HCT116 (cell line): ENCODE results near the gene VAT1. TPM values are rescaled to one million over a fixed set of nuclear protein-coding genes. Genes with fewer than 3 reads are reported as not detected.

Source experiments
- ATAC-seq: fragments of 200-7000 bp; cut with Tn5 transposase; 2 replicates; pipeline ENCODE4 v1.9.1; 2020; ENCODE audit warnings: mild to moderate bottlenecking, moderate library complexity
- BruUV-seq: library from RNA; stranded (reverse); fragments of 400-500 nt; replicated peaks from 2 replicates; lab custom pipeline; 2021; lab: Mats Ljungman, UMichigan
- CTCF ChIA-PET: fragments of 300-600 bp; sonication (Branson Sonifier 250); formaldehyde crosslinking; loops from one replicate; lab custom pipeline; 2021; ENCODE audit warnings: antibody characterized with exemption; lab: Charles Lee
- POLR2A ChIA-PET: fragments of 300-600, 350-600 bp; sonication (Branson Sonifier 250); formaldehyde crosslinking; loops from one replicate; lab custom pipeline; 2021; ENCODE audit warnings: antibody characterized with exemption; lab: Charles Lee
- RAD21 ChIA-PET, 2 experiments: fragments of 300-600 bp; sonication (Branson Sonifier 250); formaldehyde crosslinking; loops; one replicate each; lab custom pipeline; 2023; ENCODE audit warnings: low total read pairs in 2 of 2; ENCODE audit not compliant: uncharacterized antibody in 2 of 2, unreplicated experiment in 2 of 2, low non-redundant PET in 1 of 2; lab: Charles Lee
- DNase-seq: peaks from one replicate; pipeline ENCODE4 v3.0.0-alpha.2; 2010; ENCODE audit warnings: low read depth, low spot score
- H2AFZ ChIP-seq: fragments of 200-600 bp; shearing (Covaris generic), sonication (generic); 2 replicates; pipeline ENCODE4 v1.6.1; 2017; ENCODE audit warnings: low read depth, mixed run types, mixed read lengths, antibody characterized with exemption, low read length; ENCODE audit not compliant: poor library complexity, severe bottlenecking
- H3K27ac ChIP-seq: 2 replicates; pipeline ENCODE4 v1.5.1; 2012; ENCODE audit warnings: low read depth, low read length
- H3K27me3 ChIP-seq: fragments of 200-600 bp; sonication (generic); 2 replicates; pipeline ENCODE4 v1.6.1; 2016; ENCODE audit warnings: mixed run types, low read length, mixed read lengths; ENCODE audit not compliant: insufficient read depth
- H3K36me3 ChIP-seq, 2 experiments: fragments of 200-500 bp in 1 of 2; fragments of 200-600 bp in 1 of 2; sonication (Bioruptor generic) in 1 of 2; sonication (generic) in 1 of 2; 2 replicates each; pipeline versions ENCODE4 v1.5.1 to v1.6.1; 2014 to 2016; ENCODE audit warnings: low read length in 2 of 2, inconsistent platforms in 1 of 2, mixed read lengths in 1 of 2, mixed run types in 1 of 2; ENCODE audit not compliant: insufficient read depth in 2 of 2, control insufficient read depth in 1 of 2
- H3K4me1 ChIP-seq, 2 experiments: fragments of 200-600 bp in 1 of 2; sonication (generic) in 1 of 2; 2 replicates each; pipeline versions ENCODE4 v1.5.1 to v1.6.1; 2012 to 2017; ENCODE audit warnings: low read length in 2 of 2, inconsistent platforms in 1 of 2, mild to moderate bottlenecking in 1 of 2, mixed read lengths in 1 of 2, mixed run types in 1 of 2, moderate library complexity in 1 of 2; ENCODE audit not compliant: insufficient read depth in 2 of 2, control insufficient read depth in 1 of 2
- H3K4me2 ChIP-seq: fragments of 200-600 bp; sonication (generic); 2 replicates; pipeline ENCODE4 v1.6.1; 2017; ENCODE audit warnings: mixed run types, low read length, mixed read lengths
- H3K4me3 ChIP-seq, 2 experiments: fragments of 200-600 bp in 1 of 2; sonication (generic) in 1 of 2; replicated peaks in 1 of 2; 2 replicates each; pipeline ENCODE4 v1.5.1; 2011 to 2016; ENCODE audit warnings: low read length in 2 of 2, control low read depth in 1 of 2, low read depth in 1 of 2, mild to moderate bottlenecking in 1 of 2, mixed read lengths in 1 of 2, mixed run types in 1 of 2
- H3K79me2 ChIP-seq: fragments of 200-600 bp; sonication (generic); 2 replicates; pipeline ENCODE4 v1.6.1; 2017; ENCODE audit warnings: mild to moderate bottlenecking, mixed run types, low read length, moderate library complexity, mixed read lengths; ENCODE audit not compliant: insufficient read depth
- H3K9ac ChIP-seq: fragments of 200-600 bp; sonication (generic); 2 replicates; pipeline ENCODE4 v1.6.1; 2016; ENCODE audit warnings: low read length, mixed read lengths
- H3K9me2 ChIP-seq: fragments of 200-600 bp; sonication (generic), shearing (Covaris generic); 2 replicates; pipeline ENCODE4 v1.6.1; 2017; ENCODE audit warnings: mixed run types, mild to moderate bottlenecking, moderate library complexity; ENCODE audit not compliant: insufficient read depth
- H3K9me3 ChIP-seq, 2 experiments: fragments of 200-500 bp in 1 of 2; fragments of 200-600 bp in 1 of 2; sonication (Bioruptor generic) in 1 of 2; sonication (generic) in 1 of 2; 2 replicates each; pipeline ENCODE4 v1.6.1; 2014 to 2017; ENCODE audit warnings: low read length in 2 of 2, mixed read lengths in 2 of 2, inconsistent platforms in 1 of 2, low read depth in 1 of 2, mild to moderate bottlenecking in 1 of 2, mixed run types in 1 of 2, moderate library complexity in 1 of 2; ENCODE audit not compliant: control insufficient read depth in 1 of 2, insufficient read depth in 1 of 2
- H4K20me1 ChIP-seq: fragments of 200-600 bp; sonication (generic), shearing (Covaris generic); 2 replicates; pipeline ENCODE4 v1.6.1; 2017; ENCODE audit warnings: mixed run types, mild to moderate bottlenecking, moderate library complexity; ENCODE audit not compliant: insufficient read depth
- CEBPB ChIP-seq: IDR thresholded peaks from 2 replicates; pipeline ENCODE4 v1.6.1; 2012; ENCODE audit warnings: low read depth
- CTCF ChIP-seq, 3 experiments: fragments of 200-600 bp in 1 of 3; sonication (generic) in 1 of 3; IDR thresholded peaks in 2 of 3; conservative IDR thresholded peaks in 1 of 3; 2 replicates each; pipeline ENCODE4 v1.5.1; 2012 to 2017; ENCODE audit warnings: low read depth in 2 of 3, low read length in 2 of 3, antibody characterized with exemption in 1 of 3, borderline replicate concordance in 1 of 3, control low read depth in 1 of 3, mild to moderate bottlenecking in 1 of 3, mixed read lengths in 1 of 3, mixed run types in 1 of 3, moderate library complexity in 1 of 3; ENCODE audit not compliant: insufficient read depth in 1 of 3
- EGR1 ChIP-seq: IDR thresholded peaks from 2 replicates; pipeline ENCODE4 v1.6.1; 2012; ENCODE audit warnings: low read depth
- EZH2 ChIP-seq: fragments of 200-600 bp; sonication (generic); IDR thresholded peaks from 2 replicates; pipeline ENCODE4 v1.6.1; 2017; ENCODE audit warnings: antibody characterized with exemption, mixed run types
- FOSL1 ChIP-seq: IDR thresholded peaks from 2 replicates; pipeline ENCODE4 v1.6.1; 2012; ENCODE audit warnings: low read depth
- JUND ChIP-seq: IDR thresholded peaks from 2 replicates; pipeline ENCODE4 v1.6.1; 2012
- MAX ChIP-seq: IDR thresholded peaks from 2 replicates; pipeline ENCODE4 v1.6.1; 2012
- POLR2AphosphoS5 ChIP-seq: IDR thresholded peaks from 2 replicates; pipeline ENCODE4 v1.6.1; 2011; ENCODE audit warnings: mild to moderate bottlenecking, low read depth, low read length, moderate library complexity
- RAD21 ChIP-seq: IDR thresholded peaks from 2 replicates; pipeline ENCODE4 v1.6.1; 2012; ENCODE audit warnings: low read depth, mild to moderate bottlenecking
- SIN3A ChIP-seq: IDR thresholded peaks from 2 replicates; pipeline ENCODE4 v1.6.1; 2012; ENCODE audit warnings: low read depth
- SP1 ChIP-seq: IDR thresholded peaks from 2 replicates; pipeline ENCODE4 v1.6.1; 2012; ENCODE audit warnings: low read depth
- intact Hi-C: fragments of 100-400 bp; cut with micrococcal nuclease; formaldehyde crosslinking; loops from 2 replicates; pipeline ENCODE4 v1.10.0; 2022
- total RNA-seq: library from RNA; stranded (reverse); gene quantifications from one replicate; pipeline ENCODE4 v1.2.1, GENCODE V29; 2021; ENCODE audit not compliant: unreplicated experiment

The VAT1 gene
- total RNA-seq, 1 experiment from 2014 or later, result 197 TPM

- TF ChIP-seq MAX (peak; percentile 68), JUND (no peak), EZH2 (no peak), CEBPB (no peak), POLR2AphosphoS5 (peak; percentile 57), RAD21 (peak; percentile 87), FOSL1 (no peak)
Observed at GRCh38 chr17:43024407-43025289, 2.5 kb upstream of the VAT1 start, which contains the start of gene RND2 (continued).

- Histone ChIP-seq H3K4me1 (peaks cover 9 to 42% of the 10 kb centered on the region in 2 experiments; a peak in 3 of 4 replicates), H3K4me2 (peak overlapping the region; percentile 99), H2AFZ (no peak overlapping the region), H3K27ac (peak overlapping the region; percentile 88), H3K79me2 (peaks cover 8% of the 10 kb centered on the region; the same call in 1 of the 2 replicates), H3K9me2 (no peaks in the 10 kb centered on the region), H3K36me3 (peaks cover 0 to 9% of the 10 kb centered on the region in 2 experiments; a peak in 3 of 4 replicates), H3K9ac (peak overlapping the region; percentile 95), H3K9me3 (no peaks in the 10 kb centered on the region), H3K27me3 (no peaks in the 10 kb centered on the region), H4K20me1 (no peaks in the 10 kb centered on the region), H3K4me3 (peak overlapping the region; percentile 92 to 99)
- no peak for TF ChIP-seq FOSL1
- peak; percentile 37; the same call in 1 of the 2 replicates for TF ChIP-seq MAX
- TF ChIP-seq SP1, result no peak
- TF ChIP-seq EGR1, result no peak
- TF ChIP-seq CTCF (IDR thresholded peaks at IDR 0.05 in 2 of 3, conservative IDR thresholded peaks at IDR 0.05 in 1 of 3; ENCODE audit: borderline replicate concordance in 1 of 3, insufficient read depth in 1 of 3, low read depth in 2 of 3, low read length in 2 of 3), result no peak
- 0 out of 2 replicates have a peak, but pooled peaks have one; percentile 4 for TF ChIP-seq SIN3A
- no TSS peak for BruUV-seq
- ATAC-seq, result peak; percentile 36
- intact Hi-C loops, result loop anchor here (5.0 kb wide), 1 partner anchor 366 kb away; no protein-coding TSS in a partner anchor
- ChIA-PET RAD21 (no interaction called here), CTCF (no interaction called here), POLR2A (interaction anchor here (0.6 to 1.1 kb wide), 3 partner anchors 23 to 367 kb away, joined by 3 to 4 read pairs (median 3); partner anchors contain the start of gene RPL27)
- DNase-seq, result no peak
Observed at GRCh38 chr17:43020789-43021740, 1.1 kb downstream of the VAT1 start.
